Measurements from ENCODE around the gene LSM4.

The LSM4 gene

DNA sequence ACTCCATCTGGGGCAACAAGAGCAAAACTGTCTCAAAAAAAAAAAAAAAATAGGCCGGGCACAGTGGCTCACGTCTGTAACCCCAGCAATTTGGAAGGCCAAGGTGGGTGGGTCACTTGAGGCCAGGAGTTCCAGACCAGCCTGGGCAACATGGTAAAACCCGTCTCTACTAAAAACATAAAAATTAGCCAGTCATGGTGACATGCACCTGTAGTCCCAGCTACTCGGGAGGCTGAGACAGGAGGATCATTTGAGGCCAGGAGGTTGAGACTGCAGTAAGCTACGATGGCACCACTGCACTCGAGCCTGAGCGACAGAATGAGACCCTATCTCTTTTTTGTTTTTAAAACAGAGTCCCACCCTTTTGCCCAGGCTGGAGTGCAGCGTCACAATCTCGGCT is 52.5 kb downstream of the LSM4 start:
- H3K36me3 ChIP-seq (ENCODE audit: control insufficient read depth in 1 of 2, insufficient read depth in 2 of 2, low read length in 2 of 2), result peaks cover 28 to 31% of the 10 kb centered on the region in 2 experiments
- no peak overlapping the region for H2BK120ac ChIP-seq (ENCODE audit: insufficient read depth, low read length, poor library complexity)
- H4K91ac ChIP-seq (ENCODE audit: low read depth, low read length), result no peak overlapping the region
- no peak overlapping the region for H3K23ac ChIP-seq (ENCODE audit: low read length)
- DNase-seq, result no peak
- H3K14ac ChIP-seq (ENCODE audit: low read length), result no peak overlapping the region
- no CpG with 5 or more reads among the region's 9 CpGs for WGBS (ENCODE audit: extremely low coverage, insufficient coverage, insufficient read length)
- no peaks in the 10 kb centered on the region for H3K79me1 ChIP-seq (ENCODE audit: low read length)
- no peaks in the 10 kb centered on the region for H3K4me1 ChIP-seq (ENCODE audit: control insufficient read depth in 1 of 2, insufficient read depth in 2 of 2, low read length in 2 of 2)
- H3K4ac ChIP-seq (ENCODE audit: low read depth, low read length), result no peak overlapping the region
- H3K9ac ChIP-seq (ENCODE audit: low read length), result no peak overlapping the region
- H2BK12ac ChIP-seq (ENCODE audit: low read length), result no peak overlapping the region
- H3K79me2 ChIP-seq (ENCODE audit: control insufficient read depth, insufficient read depth, low read length, poor library complexity), result no peaks in the 10 kb centered on the region
- H3K9me3 ChIP-seq (ENCODE audit: insufficient read depth, low read depth, low read length), result no peaks in the 10 kb centered on the region
- H4K12ac ChIP-seq (ENCODE audit: low read depth, low read length), result no peak overlapping the region
- H3K4me2 ChIP-seq (ENCODE audit: low read length), result no peak overlapping the region
- no peak overlapping the region for H3K27ac ChIP-seq (ENCODE audit: low read depth, low read length)
- H2AFZ ChIP-seq (ENCODE audit: insufficient read depth, low read length, poor library complexity), result no peak overlapping the region
- H4K8ac ChIP-seq (ENCODE audit: low read depth, low read length), result no peak overlapping the region
- H3K18ac ChIP-seq (ENCODE audit: low read length), result no peak overlapping the region
- H3K4me3 ChIP-seq (ENCODE audit: low read depth, low read length), result no peak overlapping the region
- H3K27me3 ChIP-seq (ENCODE audit: insufficient read depth, low read length), result no peaks in the 10 kb centered on the region
- no peak overlapping the region for H2AK5ac ChIP-seq (ENCODE audit: low read length)
- H2BK5ac ChIP-seq (ENCODE audit: low read depth, low read length, poor library complexity), result no peak overlapping the region

DNA sequence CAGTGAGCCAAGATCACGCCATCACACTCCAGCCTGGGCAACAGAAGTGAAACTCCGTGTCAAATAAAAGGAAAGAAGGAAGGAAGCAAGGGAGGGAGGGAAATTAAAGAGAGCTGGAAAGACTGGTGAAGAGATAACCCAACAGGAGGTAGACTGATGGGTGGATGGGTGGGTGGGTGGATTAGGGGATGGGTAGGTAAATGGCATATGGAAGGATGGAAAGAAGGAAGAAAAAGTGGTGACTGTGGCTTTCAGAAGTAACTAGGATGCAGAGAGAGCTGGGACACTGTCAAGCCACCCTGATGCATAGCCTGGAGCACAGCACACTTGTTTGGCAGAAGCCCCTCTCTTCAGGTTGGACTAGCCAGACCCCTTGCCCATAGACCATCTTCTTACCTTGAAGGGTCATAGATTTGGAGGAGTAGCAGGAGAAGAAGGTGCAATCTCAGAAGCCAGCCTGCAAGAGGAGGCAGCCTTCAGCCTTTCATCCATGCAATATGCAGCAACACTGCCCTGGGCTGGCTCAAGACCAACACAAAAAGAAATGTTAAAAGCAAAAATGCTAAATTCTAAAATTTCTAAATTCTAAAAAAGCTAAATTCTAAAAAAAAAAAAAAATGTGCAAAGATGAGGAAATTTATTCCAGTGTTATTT is 53.7 kb downstream of the LSM4 start:
- no peak overlapping the region for H4K12ac ChIP-seq (ENCODE audit: low read depth, low read length)
- H3K4me1 ChIP-seq (ENCODE audit: control insufficient read depth in 1 of 2, insufficient read depth in 2 of 2, low read length in 2 of 2), result no peaks in the 10 kb centered on the region
- no peak overlapping the region for H4K8ac ChIP-seq (ENCODE audit: low read depth, low read length)
- H3K4me2 ChIP-seq (ENCODE audit: low read length), result no peak overlapping the region
- DNase-seq, result no peak
- no peak overlapping the region for H3K27ac ChIP-seq (ENCODE audit: low read depth, low read length)
- no peaks in the 10 kb centered on the region for H3K79me2 ChIP-seq (ENCODE audit: control insufficient read depth, insufficient read depth, low read length, poor library complexity)
- no peak overlapping the region for H2BK12ac ChIP-seq (ENCODE audit: low read length)
- H3K14ac ChIP-seq (ENCODE audit: low read length), result no peak overlapping the region
- H3K9ac ChIP-seq (ENCODE audit: low read length), result no peak overlapping the region
- no peak overlapping the region for H2BK120ac ChIP-seq (ENCODE audit: insufficient read depth, low read length, poor library complexity)
- H3K36me3 ChIP-seq (ENCODE audit: control insufficient read depth in 1 of 2, insufficient read depth in 2 of 2, low read length in 2 of 2), result peaks cover 35 to 36% of the 10 kb centered on the region in 2 experiments
- no peak overlapping the region for H3K4ac ChIP-seq (ENCODE audit: low read depth, low read length)
- H3K4me3 ChIP-seq (ENCODE audit: low read depth, low read length), result no peak overlapping the region
- no peak overlapping the region for H3K23ac ChIP-seq (ENCODE audit: low read length)
- H3K27me3 ChIP-seq (ENCODE audit: insufficient read depth, low read length), result no peaks in the 10 kb centered on the region
- H4K91ac ChIP-seq (ENCODE audit: low read depth, low read length), result no peak overlapping the region
- no peak overlapping the region for H3K18ac ChIP-seq (ENCODE audit: low read length)
- H2AK5ac ChIP-seq (ENCODE audit: low read length), result no peak overlapping the region
- no peaks in the 10 kb centered on the region for H3K79me1 ChIP-seq (ENCODE audit: low read length)
- no peak overlapping the region for H2AFZ ChIP-seq (ENCODE audit: insufficient read depth, low read length, poor library complexity)
- H3K9me3 ChIP-seq (ENCODE audit: insufficient read depth, low read depth, low read length), result no peaks in the 10 kb centered on the region
- WGBS (ENCODE audit: extremely low coverage, insufficient coverage, insufficient read length), result no CpG with 5 or more reads among the region's 2 CpGs
- no peak overlapping the region for H2BK5ac ChIP-seq (ENCODE audit: low read depth, low read length, poor library complexity)

DNA sequence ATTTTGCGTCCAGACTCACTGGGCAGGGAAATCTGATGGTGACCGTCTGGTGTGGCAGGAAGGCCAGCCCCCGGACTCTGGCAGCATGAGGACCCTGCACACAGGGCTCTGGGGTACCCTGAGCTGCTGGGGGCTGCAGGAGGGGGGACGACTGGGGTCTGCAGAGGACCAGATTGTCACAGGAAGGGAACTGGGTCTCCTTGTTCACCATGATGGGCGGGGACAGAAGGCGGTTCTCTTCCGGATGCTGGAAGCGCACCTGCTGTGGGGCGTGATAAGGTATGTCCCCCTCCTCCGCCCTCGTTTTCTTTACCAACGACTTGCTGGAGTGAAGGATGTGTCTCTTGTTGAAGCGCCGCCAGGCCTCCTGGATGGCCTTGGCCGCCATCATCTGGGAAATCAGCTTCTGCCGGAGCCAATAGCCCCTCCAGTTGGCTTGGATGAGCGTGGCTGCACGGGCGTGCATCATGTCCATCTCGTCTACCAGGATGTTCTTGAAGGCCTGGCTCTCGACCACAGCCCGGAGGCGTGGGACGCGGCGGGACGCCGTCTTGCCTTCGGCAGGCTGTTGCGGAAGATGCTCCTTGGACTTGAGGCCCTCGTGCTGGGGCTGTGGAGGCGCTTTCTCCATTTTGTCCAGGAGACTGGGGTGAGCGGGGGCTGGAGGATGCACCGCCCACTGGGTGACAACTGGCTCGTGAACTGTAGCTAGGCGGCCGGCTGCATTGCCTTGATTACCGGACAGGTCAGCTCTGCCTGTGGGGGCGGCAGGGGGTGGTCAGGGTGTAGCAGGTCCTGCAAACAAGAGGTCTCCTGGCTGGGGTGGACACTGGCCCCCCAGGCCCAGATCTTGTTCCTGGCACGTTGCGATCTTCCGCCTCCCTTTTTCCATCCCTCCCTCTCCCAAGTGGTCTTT is 55.8 kb downstream of the LSM4 start:
- Histone ChIP-seq H4K91ac (ENCODE audit: low read depth, low read length) (no peak overlapping the region), H3K27me3 (ENCODE audit: insufficient read depth, low read length) (no peaks in the 10 kb centered on the region), H2BK12ac (ENCODE audit: low read length) (no peak overlapping the region), H3K4me1 (ENCODE audit: control insufficient read depth in 1 of 2, insufficient read depth in 2 of 2, low read length in 2 of 2) (no peaks in the 10 kb centered on the region), H3K27ac (ENCODE audit: low read depth, low read length) (no peak overlapping the region), H4K8ac (ENCODE audit: low read depth, low read length) (no peak overlapping the region), H2BK120ac (ENCODE audit: insufficient read depth, low read length, poor library complexity) (no peak overlapping the region), H3K9me3 (ENCODE audit: insufficient read depth, low read depth, low read length) (peaks cover 2% of the 10 kb centered on the region), H3K23ac (ENCODE audit: low read length) (no peak overlapping the region), H3K79me2 (ENCODE audit: control insufficient read depth, insufficient read depth, low read length, poor library complexity) (no peaks in the 10 kb centered on the region), H3K14ac (ENCODE audit: low read length) (no peak overlapping the region), H2BK5ac (ENCODE audit: low read depth, low read length, poor library complexity) (no peak overlapping the region), H4K12ac (ENCODE audit: low read depth, low read length) (no peak overlapping the region), H3K4ac (ENCODE audit: low read depth, low read length) (no peak overlapping the region), H3K4me3 (ENCODE audit: low read depth, low read length) (no peak overlapping the region), H3K36me3 (ENCODE audit: control insufficient read depth in 1 of 2, insufficient read depth in 2 of 2, low read length in 2 of 2) (peaks cover 32 to 36% of the 10 kb centered on the region in 2 experiments), H2AFZ (ENCODE audit: insufficient read depth, low read length, poor library complexity) (no peak overlapping the region), H3K4me2 (ENCODE audit: low read length) (no peak overlapping the region), H3K9ac (ENCODE audit: low read length) (no peak overlapping the region), H3K18ac (ENCODE audit: low read length) (no peak overlapping the region), H2AK5ac (ENCODE audit: low read length) (no peak overlapping the region), H3K79me1 (ENCODE audit: low read length) (no peaks in the 10 kb centered on the region)
- no CpG with 5 or more reads among the region's 42 CpGs for WGBS (ENCODE audit: extremely low coverage, insufficient coverage, insufficient read length)
- DNase-seq, result no peak

DNA sequence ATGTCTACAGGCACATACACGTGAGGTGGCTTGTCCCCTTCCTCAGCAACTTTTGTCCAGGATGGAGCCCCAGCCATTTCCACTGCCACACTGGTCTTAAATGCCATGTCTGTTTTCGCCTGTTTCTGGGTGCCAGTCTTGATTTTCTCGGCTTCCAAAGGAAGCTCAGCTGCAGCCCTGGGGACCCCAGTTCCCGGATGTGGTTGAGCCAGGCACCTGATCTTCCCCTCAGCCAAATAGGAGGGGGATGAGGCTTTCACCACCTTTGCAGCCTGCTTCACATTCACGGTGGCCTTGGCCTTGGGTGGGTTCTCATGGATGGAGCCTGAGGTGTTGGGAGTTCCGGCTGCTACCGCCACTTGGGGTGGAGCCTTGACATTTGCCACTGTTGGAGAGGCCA is 57.3 kb downstream of the LSM4 start:
- H4K91ac ChIP-seq (ENCODE audit: low read depth, low read length), result no peak overlapping the region
- no peaks in the 10 kb centered on the region for H3K79me2 ChIP-seq (ENCODE audit: control insufficient read depth, insufficient read depth, low read length, poor library complexity)
- DNase-seq, result no peak
- H3K27me3 ChIP-seq (ENCODE audit: insufficient read depth, low read length), result no peaks in the 10 kb centered on the region
- no peak overlapping the region for H3K18ac ChIP-seq (ENCODE audit: low read length)
- H4K12ac ChIP-seq (ENCODE audit: low read depth, low read length), result no peak overlapping the region
- H4K8ac ChIP-seq (ENCODE audit: low read depth, low read length), result no peak overlapping the region
- H3K4me3 ChIP-seq (ENCODE audit: low read depth, low read length), result no peak overlapping the region
- H3K36me3 ChIP-seq (ENCODE audit: control insufficient read depth in 1 of 2, insufficient read depth in 2 of 2, low read length in 2 of 2), result peaks cover 32 to 36% of the 10 kb centered on the region in 2 experiments
- peaks cover 5% of the 10 kb centered on the region for H3K9me3 ChIP-seq (ENCODE audit: insufficient read depth, low read depth, low read length)
- H3K4ac ChIP-seq (ENCODE audit: low read depth, low read length), result no peak overlapping the region
- no peak overlapping the region for H3K27ac ChIP-seq (ENCODE audit: low read depth, low read length)
- no peak overlapping the region for H2AK5ac ChIP-seq (ENCODE audit: low read length)
- no peaks in the 10 kb centered on the region for H3K4me1 ChIP-seq (ENCODE audit: control insufficient read depth in 1 of 2, insufficient read depth in 2 of 2, low read length in 2 of 2)
- no peak overlapping the region for H2BK120ac ChIP-seq (ENCODE audit: insufficient read depth, low read length, poor library complexity)
- H2AFZ ChIP-seq (ENCODE audit: insufficient read depth, low read length, poor library complexity), result no peak overlapping the region
- no peak overlapping the region for H3K14ac ChIP-seq (ENCODE audit: low read length)
- H2BK12ac ChIP-seq (ENCODE audit: low read length), result no peak overlapping the region
- no CpG with 5 or more reads among the region's 7 CpGs for WGBS (ENCODE audit: extremely low coverage, insufficient coverage, insufficient read length)
- H3K79me1 ChIP-seq (ENCODE audit: low read length), result no peaks in the 10 kb centered on the region
- H3K23ac ChIP-seq (ENCODE audit: low read length), result no peak overlapping the region
- no peak overlapping the region for H3K4me2 ChIP-seq (ENCODE audit: low read length)
- H2BK5ac ChIP-seq (ENCODE audit: low read depth, low read length, poor library complexity), result no peak overlapping the region
- H3K9ac ChIP-seq (ENCODE audit: low read length), result no peak overlapping the region

Measured in trophoblast cell (in vitro differentiated cells and primary cell).